ENCODE data around the gene CARD11. TPM values are rescaled to one million over a fixed set of nuclear protein-coding genes. Genes with fewer than 3 reads are reported as not detected.

Gene CARD11
- total RNA-seq, 4 donors from 2014 or later = 0.26 to 2.0 (median 0.70) TPM

- TF ChIP-seq POLR2A (IDR thresholded peaks at IDR 0.05; ENCODE audit: low read depth) = no peak
- intact Hi-C loops (cut with DNase I) = no loop called here
- H3K4me3 ChIP-seq = no peak overlapping the region
- H3K27me3 ChIP-seq = peaks cover 0 to 60% (median 0%) of the 10 kb centered on the region in 4 donors
- 66% methylated on average over 5 of the region's 10 CpGs for WGBS
- H3K4me1 ChIP-seq = no peaks in the 10 kb centered on the region
- no peak overlapping the region for H3K27ac ChIP-seq (replicated peaks in 1 of 4)
- H3K9me3 ChIP-seq = peaks cover 0 to 11% (median 3%) of the 10 kb centered on the region in 4 donors
- H3K36me3 ChIP-seq = no peaks in the 10 kb centered on the region
- DNase-seq (ENCODE audit: extremely low spot score) = no peak
Measured at GRCh38 chr7:2896131-2896530, 147.5 kb downstream of the CARD11 start.

GRCh38 chr7:2894118-2894940 lies 149.3 kb downstream of the CARD11 start:
- Histone ChIP-seq H3K27ac (replicated peaks in 1 of 4) (no peak overlapping the region), H3K4me3 (no peak overlapping the region), H3K4me1 (no peaks in the 10 kb centered on the region), H3K27me3 (peaks cover 0 to 59% (median 0%) of the 10 kb centered on the region in 4 donors), H3K36me3 (no peaks in the 10 kb centered on the region), H3K9me3 (peaks cover 0 to 11% (median 3%) of the 10 kb centered on the region in 4 donors)
- no peak for DNase-seq (ENCODE audit: extremely low spot score)
- 57% methylated on average over 16 of the region's 17 CpGs for WGBS
- intact Hi-C loops (cut with DNase I) = no loop called here
- TF ChIP-seq, protein P1, sequence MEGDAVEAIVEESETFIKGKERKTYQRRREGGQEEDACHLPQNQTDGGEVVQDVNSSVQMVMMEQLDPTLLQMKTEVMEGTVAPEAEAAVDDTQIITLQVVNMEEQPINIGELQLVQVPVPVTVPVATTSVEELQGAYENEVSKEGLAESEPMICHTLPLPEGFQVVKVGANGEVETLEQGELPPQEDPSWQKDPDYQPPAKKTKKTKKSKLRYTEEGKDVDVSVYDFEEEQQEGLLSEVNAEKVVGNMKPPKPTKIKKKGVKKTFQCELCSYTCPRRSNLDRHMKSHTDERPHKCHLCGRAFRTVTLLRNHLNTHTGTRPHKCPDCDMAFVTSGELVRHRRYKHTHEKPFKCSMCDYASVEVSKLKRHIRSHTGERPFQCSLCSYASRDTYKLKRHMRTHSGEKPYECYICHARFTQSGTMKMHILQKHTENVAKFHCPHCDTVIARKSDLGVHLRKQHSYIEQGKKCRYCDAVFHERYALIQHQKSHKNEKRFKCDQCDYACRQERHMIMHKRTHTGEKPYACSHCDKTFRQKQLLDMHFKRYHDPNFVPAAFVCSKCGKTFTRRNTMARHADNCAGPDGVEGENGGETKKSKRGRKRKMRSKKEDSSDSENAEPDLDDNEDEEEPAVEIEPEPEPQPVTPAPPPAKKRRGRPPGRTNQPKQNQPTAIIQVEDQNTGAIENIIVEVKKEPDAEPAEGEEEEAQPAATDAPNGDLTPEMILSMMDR (IDR thresholded peaks at IDR 0.05) = no peak

- no peak overlapping the region for H3K27ac ChIP-seq (replicated peaks in 1 of 4)
- H3K36me3 ChIP-seq = no peaks in the 10 kb centered on the region
- DNase-seq (ENCODE audit: extremely low spot score) = no peak
- H3K4me1 ChIP-seq = no peaks in the 10 kb centered on the region
- intact Hi-C loops (cut with DNase I) = no loop called here
- 87% methylated on average over 8 of the region's 9 CpGs for WGBS
- no peak overlapping the region for H3K4me3 ChIP-seq
- TF ChIP-seq POLR2AphosphoS5 (IDR thresholded peaks at IDR 0.05) (no peak), EP300 (IDR thresholded peaks at IDR 0.05) (no peak), POLR2A (IDR thresholded peaks at IDR 0.05; ENCODE audit: low read depth) (no peak)
- TF ChIP-seq, protein P1 (IDR thresholded peaks at IDR 0.05) = no peak
- H3K9me3 ChIP-seq = peaks cover 0 to 7% (median 1%) of the 10 kb centered on the region in 4 donors
- peaks cover 0 to 54% (median 0%) of the 10 kb centered on the region in 4 donors for H3K27me3 ChIP-seq
Measured at GRCh38 chr7:2893411-2893861, 150.2 kb downstream of the CARD11 start.

DNA sequence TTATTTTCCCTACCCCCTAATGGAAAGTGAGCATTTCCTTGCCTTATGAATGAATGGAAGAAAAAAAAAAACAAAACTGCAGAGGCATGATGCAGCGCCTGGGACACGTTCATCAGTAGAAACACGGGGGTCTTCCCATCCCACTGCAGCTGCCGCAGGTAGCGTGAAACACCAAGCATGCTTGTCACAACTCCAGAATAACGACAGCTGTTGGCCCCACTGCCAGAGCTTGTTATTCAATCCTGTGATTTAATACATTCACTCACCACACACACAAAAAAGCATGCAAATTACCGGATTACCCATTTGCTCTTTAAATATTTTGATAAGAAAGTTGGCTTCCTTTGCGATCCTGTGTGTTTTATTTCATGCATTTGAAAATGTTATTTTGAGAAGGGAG lies 151.1 kb downstream of the CARD11 start:
- intact Hi-C loops (cut with DNase I) = no loop called here
- TF ChIP-seq POLR2AphosphoS5 (IDR thresholded peaks at IDR 0.05) (no peak), EP300 (IDR thresholded peaks at IDR 0.05) (no peak)
- no peaks in the 10 kb centered on the region for H3K36me3 ChIP-seq
- DNase-seq (ENCODE audit: extremely low spot score) = no peak
- peaks cover 0 to 46% (median 0%) of the 10 kb centered on the region in 4 donors for H3K27me3 ChIP-seq
- 38% methylated on average over 8 of the region's 8 CpGs for WGBS
- no peak overlapping the region for H3K4me3 ChIP-seq
- no peaks in the 10 kb centered on the region for H3K4me1 ChIP-seq
- no peak overlapping the region for H3K27ac ChIP-seq (replicated peaks in 1 of 4)
- no peaks in the 10 kb centered on the region for H3K9me3 ChIP-seq

- Histone ChIP-seq H3K4me1 (no peaks in the 10 kb centered on the region), H3K27ac (replicated peaks in 1 of 4) (no peak overlapping the region), H3K4me3 (no peak overlapping the region), H3K36me3 (no peaks in the 10 kb centered on the region), H3K27me3 (peaks cover 0 to 20% (median 0%) of the 10 kb centered on the region in 4 donors), H3K9me3 (no peaks in the 10 kb centered on the region)
- DNase-seq (ENCODE audit: extremely low spot score) = no peak
- intact Hi-C loops (cut with DNase I) = no loop called here
- 75% methylated on average over 4 of the region's 7 CpGs for WGBS
- TF ChIP-seq POLR2A (IDR thresholded peaks at IDR 0.05; ENCODE audit: low read depth) = no peak
- TF ChIP-seq POLR2AphosphoS5 (IDR thresholded peaks at IDR 0.05) = no peak
- no peak for TF ChIP-seq EP300 (IDR thresholded peaks at IDR 0.05)
- TF ChIP-seq, protein P1 (IDR thresholded peaks at IDR 0.05) = no peak
Measured at GRCh38 chr7:2887816-2888215, 155.9 kb downstream of the CARD11 start.

Data from esophagus muscularis mucosa (tissue), 4 donors.